ENCODE results near the gene USP19. TPM values are rescaled to one million over a fixed set of nuclear protein-coding genes. Genes with fewer than 3 reads are reported as not detected.
A peak's percentile ranks its signal among the peaks of the same experiment; 100 is the strongest.

Gene USP19
- polyA plus RNA-seq, 5 donors: 39.1 to 52.9 (median 49.7) TPM

- no peak for DNase-seq
Observed at GRCh38 chr3:49134471-49135265, 14.0 kb upstream of the USP19 start.

GRCh38 chr3:49133226-49133951, 12.8 kb upstream of the USP19 start:
- peak; percentile 83 to 86 for DNase-seq

DNA sequence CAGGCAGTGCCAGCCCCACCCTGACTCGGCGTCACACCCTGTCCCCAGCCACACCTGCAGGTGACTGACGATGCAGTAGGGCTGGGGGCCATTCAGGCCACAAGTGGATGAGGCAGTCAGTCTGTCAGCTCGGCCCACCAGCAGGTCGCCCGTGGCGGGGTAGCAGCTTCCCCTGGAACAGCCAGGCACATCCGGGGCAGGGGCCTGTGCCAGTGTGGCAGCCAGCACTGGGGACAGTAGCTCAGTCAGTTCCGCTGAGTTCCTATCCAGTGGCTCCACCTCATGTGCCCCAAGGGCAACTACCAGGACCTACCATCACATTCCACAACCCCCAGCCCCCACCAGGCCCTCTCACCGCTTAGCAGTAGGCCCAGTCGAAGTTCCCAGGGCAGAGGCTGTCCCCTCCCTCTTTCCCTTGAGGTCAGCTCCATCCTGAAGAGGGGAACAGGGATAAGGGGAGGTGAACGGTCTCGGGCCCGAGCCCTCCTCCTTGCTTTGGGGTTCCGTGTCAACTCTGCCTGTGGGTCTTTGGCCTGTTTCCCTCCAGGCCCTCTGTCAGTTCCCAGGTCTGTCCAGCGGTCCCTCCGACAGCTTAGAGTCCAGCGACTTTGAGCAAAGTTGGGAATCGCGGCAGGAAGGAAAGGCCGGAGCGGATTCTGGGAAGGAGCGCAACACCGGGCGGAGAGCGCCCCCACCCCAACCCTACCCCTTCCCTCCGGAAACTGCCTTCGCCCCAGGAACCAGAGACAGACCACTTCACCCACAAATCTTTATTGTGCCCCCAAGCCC, 12.0 kb upstream of the USP19 start, which contains the start of gene LAMB2:
Gene LAMB2, minus strand, starts transcription at position 614 of the 789 bp plus-strand sequence. Its CDS starts 183 bp downstream, at position 431.
- peak; percentile 72 to 77 for DNase-seq

DNA sequence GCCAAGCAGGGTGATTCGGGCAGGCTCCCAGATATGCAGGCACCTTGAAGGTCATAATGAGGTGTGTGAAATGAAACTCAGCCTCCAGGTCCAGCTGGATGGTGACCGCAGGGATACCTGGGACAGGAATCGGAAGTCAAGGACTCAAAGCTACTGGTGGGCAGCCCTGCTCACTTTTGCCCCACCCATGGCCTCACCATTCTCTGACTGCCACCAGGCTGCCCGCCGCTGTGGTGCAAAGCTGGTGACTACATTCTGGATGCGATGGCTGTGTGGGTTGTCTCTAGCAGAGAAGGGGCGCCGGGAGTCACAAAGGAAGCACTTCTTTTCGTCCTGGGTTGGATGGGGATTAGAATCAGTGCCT, 11.4 kb upstream of the USP19 start:
- DNase-seq: no peak

DNA sequence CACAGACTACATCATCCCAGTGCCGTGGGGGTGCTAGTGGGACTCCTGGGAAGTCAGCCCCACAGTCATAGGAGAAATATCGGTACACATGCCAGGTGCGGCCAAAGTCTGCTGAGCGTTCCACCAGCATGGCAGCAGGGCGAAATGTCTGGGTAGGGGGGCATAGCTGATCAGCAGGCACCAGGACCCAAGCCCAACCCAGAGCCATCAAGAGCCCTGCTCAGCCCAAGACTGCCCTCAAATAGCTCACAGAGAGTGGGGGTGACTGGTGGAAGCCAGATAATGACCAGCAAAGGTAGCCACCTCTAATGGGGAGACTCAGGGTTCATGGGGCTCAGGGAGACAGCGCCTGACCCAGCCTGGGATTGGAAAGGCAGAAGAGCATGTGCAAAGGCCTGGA, 11.0 kb upstream of the USP19 start:
- no peak for DNase-seq

DNA sequence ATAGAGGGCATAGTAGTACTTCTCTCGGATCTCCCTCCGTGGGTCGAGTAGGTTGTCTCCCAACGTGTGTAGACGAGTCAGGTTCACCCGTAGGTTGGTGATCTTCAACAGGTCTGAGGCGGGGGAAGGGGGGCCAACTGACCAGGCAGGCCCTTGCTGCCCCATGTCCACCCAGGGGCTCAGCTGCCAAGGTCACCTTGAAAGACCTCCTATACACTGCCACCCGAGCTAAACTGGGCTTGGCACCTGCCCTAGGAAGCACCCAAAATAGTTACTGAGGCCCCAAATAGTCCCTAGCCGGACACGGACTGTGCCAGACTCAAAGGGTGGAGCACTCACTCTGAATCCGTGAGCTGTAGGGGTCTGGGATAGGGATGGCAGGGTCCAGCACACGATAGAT, 10.4 kb upstream of the USP19 start:
- DNase-seq: no peak

DNA sequence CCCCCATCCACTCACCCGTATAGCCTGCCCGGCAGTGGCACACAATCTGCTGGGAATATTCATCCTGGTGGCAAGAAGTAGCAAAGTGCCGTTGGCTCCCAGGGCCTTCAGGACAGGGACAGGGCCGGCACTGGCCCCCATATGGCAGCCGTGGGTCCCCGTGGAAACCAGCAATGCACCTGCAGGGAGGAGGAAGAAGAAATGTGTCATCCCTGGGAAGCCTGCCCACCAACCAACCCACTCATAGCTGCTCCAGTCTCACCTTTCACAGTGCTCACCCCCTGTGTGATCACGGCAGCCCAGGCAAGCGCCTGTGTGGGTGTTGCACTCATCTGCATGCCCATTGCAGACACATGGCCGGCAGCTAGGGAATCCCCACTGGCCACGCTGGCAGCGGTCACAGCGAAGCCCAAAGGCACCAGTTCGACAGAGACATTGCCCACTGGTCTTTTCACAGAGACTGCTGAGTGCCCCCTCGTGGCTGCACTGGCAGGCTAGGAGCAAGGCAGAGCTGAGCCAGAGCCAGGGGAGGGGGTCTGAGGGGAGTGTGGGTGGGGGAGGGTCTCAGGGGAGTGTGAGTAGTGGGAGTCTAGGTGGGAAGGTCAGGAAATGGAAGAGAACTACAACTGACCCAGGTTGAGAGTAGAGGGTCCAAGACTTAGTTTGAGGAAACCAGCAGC, 4.5 kb upstream of the USP19 start:
- DNase-seq: no peak

GRCh38 chr3:49124203-49124602, 3.6 kb upstream of the USP19 start:
- DNase-seq: no peak

GRCh38 chr3:49123687-49124086, 3.1 kb upstream of the USP19 start:
- no peak for DNase-seq

- DNase-seq: no peak
Observed at GRCh38 chr3:49122886-49123545, 2.4 kb upstream of the USP19 start.

GRCh38 chr3:49122451-49122850, 1.8 kb upstream of the USP19 start:
- no peak for DNase-seq

GRCh38 chr3:49122022-49122421, 1.4 kb upstream of the USP19 start:
- no peak for DNase-seq

DNA sequence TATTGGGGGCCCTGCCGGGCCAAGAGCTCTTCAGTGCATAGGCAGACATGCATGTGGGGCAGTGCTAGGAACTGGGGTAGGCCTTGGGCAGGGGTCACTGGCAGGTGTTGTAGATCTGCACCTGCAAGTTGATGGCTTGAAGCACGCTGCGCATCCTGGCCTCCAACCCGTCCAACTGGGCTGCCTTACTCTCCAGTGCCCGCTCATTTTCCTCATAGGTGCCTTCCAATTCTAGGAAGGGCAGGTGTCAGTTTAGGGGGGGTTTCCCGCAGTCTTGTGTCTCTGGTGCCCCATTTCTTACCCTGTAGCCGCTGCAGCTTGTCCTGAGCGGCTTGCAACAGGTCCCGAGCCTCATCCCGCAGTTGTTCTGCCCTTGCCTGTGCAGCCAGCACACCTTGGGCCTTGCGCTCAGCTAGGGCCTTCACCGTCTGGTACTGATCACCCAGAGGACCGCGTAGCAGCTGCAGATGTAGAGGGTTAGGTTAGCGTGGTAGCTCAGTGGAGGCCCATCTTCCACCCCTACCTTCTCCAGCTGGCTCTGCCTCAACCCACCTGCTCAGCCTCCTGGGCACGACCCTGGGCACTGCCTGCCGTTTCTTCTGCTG, 611 bp upstream of the USP19 start:
- no peak for DNase-seq

DNA sequence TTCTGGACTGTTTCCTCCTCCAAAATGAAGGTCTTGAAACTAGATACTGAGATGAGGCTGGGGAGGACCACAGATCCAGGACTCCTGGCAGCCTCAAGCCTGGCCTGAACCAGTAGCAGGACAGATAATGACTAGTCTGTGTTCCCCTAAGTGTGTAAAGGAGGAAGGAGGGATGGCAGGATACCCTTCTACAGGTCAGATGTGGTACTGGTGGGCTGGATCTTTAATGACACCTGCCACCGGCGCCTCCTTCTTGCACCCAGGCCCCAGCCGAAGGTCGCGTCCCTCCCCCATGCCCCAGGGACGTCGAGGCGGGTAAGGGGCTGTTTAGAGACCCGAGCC, 556 bp downstream of the USP19 start:
- no peak for DNase-seq

DNA sequence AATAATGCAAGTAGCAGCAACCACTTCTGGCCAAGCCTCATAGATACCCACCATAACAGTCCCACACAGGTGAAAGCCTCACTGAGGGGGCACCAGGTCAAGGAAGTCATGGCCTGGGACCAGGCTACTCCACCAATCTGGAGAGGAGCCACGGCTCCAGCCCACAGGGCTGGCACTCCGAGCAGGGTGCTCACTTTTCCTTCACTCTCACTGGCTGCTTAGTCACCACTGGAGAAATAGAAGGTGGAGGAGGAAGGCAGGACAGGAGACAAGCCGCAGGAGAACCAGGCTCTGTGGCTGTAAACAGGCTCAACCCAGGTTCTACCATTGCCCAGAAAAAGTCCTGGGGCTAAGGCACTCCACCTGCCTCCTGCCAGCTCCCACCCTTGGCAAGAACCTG, 1.2 kb downstream of the USP19 start:
- no peak for DNase-seq

DNA sequence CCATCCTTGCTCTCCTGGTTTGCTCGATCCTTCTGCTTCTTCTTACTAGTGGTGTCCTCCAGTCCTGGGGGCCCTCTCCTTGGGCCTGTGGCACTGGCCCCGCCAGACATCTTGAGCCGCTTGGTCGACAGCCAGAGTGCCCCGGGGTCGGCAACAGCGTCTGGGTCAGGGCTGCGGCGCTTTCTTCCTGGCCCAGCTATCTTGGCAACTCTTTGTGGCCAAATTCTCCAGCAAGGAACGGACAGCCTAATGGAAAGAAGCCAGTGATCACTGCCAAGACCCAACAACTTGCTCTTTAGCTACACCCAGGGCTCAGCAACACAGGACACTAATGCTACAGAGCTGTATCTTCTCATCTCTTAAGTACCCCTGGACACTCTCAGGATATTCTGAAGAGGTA, 1.6 kb downstream of the USP19 start:
- no peak for DNase-seq

GRCh38 chr3:49112262-49112661, 8.4 kb downstream of the USP19 start:
- no peak for DNase-seq

GRCh38 chr3:49111347-49111746, 9.3 kb downstream of the USP19 start:
- DNase-seq: no peak

DNA sequence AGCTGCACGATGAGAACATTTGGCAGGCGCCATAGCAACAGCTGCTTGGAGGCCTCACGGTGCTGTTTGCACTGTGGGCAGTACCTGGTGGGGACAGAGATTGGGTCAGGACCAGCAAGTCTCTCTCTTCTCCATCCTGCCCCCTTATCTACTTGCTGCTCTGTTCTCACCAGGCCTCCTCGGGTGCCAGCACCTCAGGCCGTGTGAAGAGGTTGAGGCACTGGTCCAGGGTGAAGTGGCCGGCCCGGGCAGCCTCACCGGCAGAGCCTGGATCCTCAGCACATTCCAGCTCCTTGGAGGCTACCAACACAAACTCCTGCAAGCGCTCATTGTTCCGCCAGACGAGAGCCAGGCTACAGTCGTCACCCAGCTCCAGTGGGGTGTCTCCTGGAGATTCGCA, 9.8 kb downstream of the USP19 start:
- DNase-seq: no peak

- DNase-seq: no peak
Observed at GRCh38 chr3:49108346-49108745, 12.3 kb downstream of the USP19 start.
